ENCODE measurements around the gene IRX4.
A peak's percentile ranks its signal among the peaks of the same experiment; 100 is the strongest.

The IRX4 gene

DNA sequence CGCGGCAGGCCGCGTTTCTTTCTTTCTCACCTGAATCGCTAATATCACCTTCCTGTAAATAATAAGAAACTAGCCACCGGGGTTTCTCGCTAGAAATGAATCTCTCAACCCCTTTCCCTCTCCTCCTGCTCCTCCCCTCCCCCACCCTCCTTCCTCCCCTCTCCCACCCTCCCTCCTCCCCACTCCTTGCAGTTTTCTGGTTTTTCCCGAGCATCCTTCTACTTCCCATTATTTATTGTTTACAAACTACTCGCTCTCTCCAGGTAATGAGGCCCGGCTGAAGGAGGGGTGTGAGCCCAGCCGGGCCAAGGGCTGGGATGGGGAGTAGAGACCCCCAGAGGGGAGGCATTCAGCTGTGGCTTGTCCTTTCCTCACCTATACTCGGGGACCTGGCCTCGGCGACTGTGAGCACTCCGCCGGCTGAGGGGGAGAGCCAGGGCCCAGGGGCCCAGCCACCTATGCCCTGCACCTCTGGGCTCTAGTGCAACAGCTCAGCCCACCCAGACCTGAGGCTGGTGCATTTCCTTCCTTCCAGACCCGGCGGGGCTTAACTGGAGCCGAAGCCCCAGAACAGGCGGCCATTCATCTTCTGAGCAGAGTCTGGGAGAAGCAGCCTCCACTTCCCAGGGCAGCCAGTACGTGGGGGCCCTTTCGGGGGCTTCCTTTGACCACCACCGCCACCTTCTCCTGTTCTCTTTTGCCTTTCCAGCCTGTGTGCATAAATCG lies 2.1 kb upstream of the IRX4 start:
- TF ChIP-seq, protein P1, sequence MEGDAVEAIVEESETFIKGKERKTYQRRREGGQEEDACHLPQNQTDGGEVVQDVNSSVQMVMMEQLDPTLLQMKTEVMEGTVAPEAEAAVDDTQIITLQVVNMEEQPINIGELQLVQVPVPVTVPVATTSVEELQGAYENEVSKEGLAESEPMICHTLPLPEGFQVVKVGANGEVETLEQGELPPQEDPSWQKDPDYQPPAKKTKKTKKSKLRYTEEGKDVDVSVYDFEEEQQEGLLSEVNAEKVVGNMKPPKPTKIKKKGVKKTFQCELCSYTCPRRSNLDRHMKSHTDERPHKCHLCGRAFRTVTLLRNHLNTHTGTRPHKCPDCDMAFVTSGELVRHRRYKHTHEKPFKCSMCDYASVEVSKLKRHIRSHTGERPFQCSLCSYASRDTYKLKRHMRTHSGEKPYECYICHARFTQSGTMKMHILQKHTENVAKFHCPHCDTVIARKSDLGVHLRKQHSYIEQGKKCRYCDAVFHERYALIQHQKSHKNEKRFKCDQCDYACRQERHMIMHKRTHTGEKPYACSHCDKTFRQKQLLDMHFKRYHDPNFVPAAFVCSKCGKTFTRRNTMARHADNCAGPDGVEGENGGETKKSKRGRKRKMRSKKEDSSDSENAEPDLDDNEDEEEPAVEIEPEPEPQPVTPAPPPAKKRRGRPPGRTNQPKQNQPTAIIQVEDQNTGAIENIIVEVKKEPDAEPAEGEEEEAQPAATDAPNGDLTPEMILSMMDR (IDR thresholded peaks at IDR 0.05; ENCODE audit: low read depth, low read length): no peak
- H3K27me3 ChIP-seq (ENCODE audit: insufficient read depth, low read depth, severe bottlenecking): peaks cover 94% of the 10 kb centered on the region
- no peak for DNase-seq
- H3K4me3 ChIP-seq (ENCODE audit: low read depth, low read length): no peak overlapping the region
- H3K27ac ChIP-seq: no peak overlapping the region
- peaks cover 38% of the 10 kb centered on the region for H3K9me3 ChIP-seq (ENCODE audit: severe bottlenecking)
- H3K36me3 ChIP-seq: no peaks in the 10 kb centered on the region

DNA sequence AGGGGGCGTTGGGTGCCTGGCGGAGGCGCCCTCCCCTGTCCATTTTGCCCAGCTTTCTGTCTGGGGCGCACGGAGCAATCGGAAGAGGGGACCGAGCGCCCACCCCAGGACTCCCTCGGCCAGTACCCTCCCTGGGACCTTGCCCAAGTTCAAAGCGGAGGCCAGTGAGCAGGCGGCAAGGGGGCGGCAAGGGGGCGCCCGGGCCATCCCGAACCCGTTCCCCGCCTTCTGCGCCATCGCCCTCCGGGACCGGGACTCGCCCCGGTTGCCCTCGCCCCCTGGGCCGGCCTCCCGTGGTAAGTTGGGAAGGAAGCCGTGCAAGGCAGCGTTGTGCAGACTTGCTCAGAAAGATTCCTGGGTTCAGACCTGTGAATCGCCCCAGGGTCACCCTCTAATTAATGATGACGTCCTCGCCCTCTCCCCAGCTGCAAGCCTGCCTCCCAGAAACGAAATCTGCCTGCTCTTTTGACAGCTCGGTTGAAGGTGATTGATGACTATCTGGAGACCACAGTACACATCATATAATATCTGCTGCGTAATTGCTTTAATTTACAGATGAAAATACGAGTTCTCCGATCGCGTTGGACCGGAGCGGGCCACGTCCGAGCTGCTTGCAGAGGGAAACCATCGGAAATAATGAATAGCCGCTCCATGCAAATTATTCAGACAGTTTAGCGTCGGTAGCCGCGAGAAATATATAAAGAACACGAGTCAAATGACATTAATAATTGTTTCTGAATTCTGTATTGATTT lies 1.4 kb upstream of the IRX4 start:
- Histone ChIP-seq H3K4me3 (ENCODE audit: low read depth, low read length) (no peak overlapping the region), H3K27ac (no peak overlapping the region), H3K9me3 (ENCODE audit: severe bottlenecking) (peaks cover 45% of the 10 kb centered on the region), H3K27me3 (ENCODE audit: insufficient read depth, low read depth, severe bottlenecking) (peaks cover 94% of the 10 kb centered on the region), H3K36me3 (no peaks in the 10 kb centered on the region)
- TF ChIP-seq, protein P1 (IDR thresholded peaks at IDR 0.05; ENCODE audit: low read depth, low read length): no peak
- DNase-seq: no peak

DNA sequence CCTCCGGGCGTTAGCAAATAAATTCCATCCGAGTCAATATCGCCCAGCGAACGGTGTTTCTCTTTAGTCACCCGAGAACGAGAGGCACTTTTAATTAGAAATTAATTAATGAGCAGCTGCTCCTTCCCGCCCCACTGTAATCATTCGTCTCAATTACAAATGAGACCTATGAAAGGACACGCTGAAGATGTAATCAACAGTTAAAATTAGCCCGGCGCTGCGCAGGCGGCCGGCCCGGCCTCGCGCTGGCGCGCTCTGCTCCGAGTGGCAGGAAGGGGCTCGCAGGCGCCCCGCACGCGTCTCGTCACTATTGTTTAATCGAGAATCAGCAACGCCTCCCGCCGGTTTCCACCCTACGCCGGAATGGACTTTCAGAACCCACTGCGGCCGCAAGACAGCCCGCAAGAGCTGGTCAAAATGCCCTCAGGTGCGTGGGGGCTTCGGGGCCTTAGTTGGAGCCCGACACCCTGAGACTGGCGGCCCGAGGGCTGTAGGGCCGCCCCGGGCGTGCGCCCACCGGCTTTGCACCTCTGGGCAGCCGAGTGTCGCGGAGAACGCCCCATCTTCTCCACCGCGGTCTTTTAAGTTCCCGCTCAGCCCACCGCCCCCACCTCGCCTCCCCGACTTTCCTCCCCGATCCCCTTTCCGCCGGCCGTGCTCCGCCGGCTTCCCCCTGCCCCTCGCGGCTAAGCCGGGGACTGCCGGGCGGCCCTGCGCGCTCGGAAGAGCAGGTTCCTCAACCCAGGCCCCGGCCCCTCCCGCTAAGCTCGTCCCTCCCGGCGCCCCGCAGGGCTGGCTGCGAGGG lies 597 bp upstream of the IRX4 start:
- peak; percentile 45 for DNase-seq
- TF ChIP-seq, protein P1 (IDR thresholded peaks at IDR 0.05; ENCODE audit: low read depth, low read length): 0 out of 2 replicates have a peak, but pooled peaks have one; percentile 25
- no peaks in the 10 kb centered on the region for H3K36me3 ChIP-seq
- H3K27ac ChIP-seq: no peak overlapping the region
- peaks cover 94% of the 10 kb centered on the region for H3K27me3 ChIP-seq (ENCODE audit: insufficient read depth, low read depth, severe bottlenecking)
- H3K4me3 ChIP-seq (ENCODE audit: low read depth, low read length): peak overlapping the region; percentile 24
- peaks cover 53% of the 10 kb centered on the region for H3K9me3 ChIP-seq (ENCODE audit: severe bottlenecking)

DNA sequence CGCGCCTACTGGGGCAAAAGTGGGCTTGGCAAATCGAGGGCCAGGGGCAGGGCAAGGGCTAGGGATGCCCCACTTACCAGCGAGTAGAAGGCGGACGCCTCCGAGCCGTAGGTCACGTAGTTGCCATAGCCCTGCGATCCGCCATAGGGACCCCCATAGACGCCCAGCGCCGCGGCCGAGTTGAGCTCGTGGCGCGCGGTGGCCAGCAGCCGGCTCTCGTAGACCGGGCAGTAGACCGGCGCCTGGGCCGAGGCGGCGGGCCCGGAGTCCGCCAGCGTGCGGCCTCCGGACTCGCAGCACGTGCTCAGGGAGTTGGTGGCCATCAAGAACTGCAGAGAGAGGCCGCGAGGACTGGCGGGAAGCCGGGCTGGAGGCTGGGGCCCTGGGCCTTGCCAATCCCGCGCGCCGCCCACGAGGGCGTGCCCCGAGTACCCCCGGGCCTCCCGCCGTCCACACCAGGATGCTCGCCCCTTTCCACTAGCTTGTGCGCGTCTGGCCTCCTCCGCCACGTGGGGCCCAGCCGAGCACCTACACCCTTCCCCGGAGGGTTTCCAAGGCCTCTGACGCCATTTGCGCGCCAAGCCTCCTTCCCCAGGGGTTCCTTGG lies 891 bp downstream of the IRX4 start:
- Histone ChIP-seq H3K27ac (no peak overlapping the region), H3K9me3 (ENCODE audit: severe bottlenecking) (peaks cover 63% of the 10 kb centered on the region), H3K36me3 (no peaks in the 10 kb centered on the region), H3K27me3 (ENCODE audit: insufficient read depth, low read depth, severe bottlenecking) (peaks cover 95% of the 10 kb centered on the region), H3K4me3 (ENCODE audit: low read depth, low read length) (no peak overlapping the region)
- no peak for DNase-seq
- TF ChIP-seq, protein P1 (IDR thresholded peaks at IDR 0.05; ENCODE audit: low read depth, low read length): no peak

DNA sequence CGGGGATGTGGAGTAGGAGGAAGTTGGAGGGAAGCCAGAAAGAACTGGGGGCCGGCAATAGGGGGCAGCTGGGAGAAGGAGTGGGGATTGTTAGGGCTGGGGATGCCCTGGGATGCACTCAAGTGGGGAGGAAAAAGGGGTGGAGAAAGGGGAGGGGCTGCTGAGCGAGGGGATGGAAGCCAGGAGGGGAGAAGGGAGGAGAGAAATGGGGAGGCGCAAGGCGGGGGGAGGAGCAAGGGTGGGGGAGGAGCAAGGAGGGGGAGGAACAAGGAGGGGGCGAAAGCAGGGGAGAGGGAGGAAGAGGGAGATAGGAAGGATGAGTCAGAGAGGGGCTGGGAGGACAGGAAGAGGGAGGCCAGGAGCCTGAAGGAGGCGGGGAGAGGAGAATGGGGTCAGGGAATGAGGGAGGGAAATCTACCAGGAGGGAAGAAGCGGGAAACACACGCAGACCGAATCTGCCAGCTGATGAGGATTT lies 1.6 kb downstream of the IRX4 start:
- TF ChIP-seq, protein P1 (IDR thresholded peaks at IDR 0.05; ENCODE audit: low read depth, low read length): no peak
- Histone ChIP-seq H3K4me3 (ENCODE audit: low read depth, low read length) (no peak overlapping the region), H3K36me3 (no peaks in the 10 kb centered on the region), H3K9me3 (ENCODE audit: severe bottlenecking) (peaks cover 60% of the 10 kb centered on the region), H3K27ac (no peak overlapping the region), H3K27me3 (ENCODE audit: insufficient read depth, low read depth, severe bottlenecking) (peaks cover 97% of the 10 kb centered on the region)
- DNase-seq: no peak
